ENCODE data around the gene LYPD6.

GRCh38 chr2:149388120-149388816 lies 57.9 kb downstream of the LYPD6 start:
- TF ChIP-seq EZH2 (IDR thresholded peaks at IDR 0.05; ENCODE audit: borderline replicate concordance, insufficient read depth, low read depth, low read length, poor library complexity, severe bottlenecking) = no peak
- no peak for TF ChIP-seq CTCF (IDR thresholded peaks at IDR 0.05)
